Amniotic epithelial cell (primary cell): ENCODE data around the gene DRAM1.
"Not testable (repeated sequence)": the region's sequence is repeated elsewhere in the genome, so short reads cannot be mapped to it uniquely, and the experiment has no call there.

ENCODE experiments used
- DNase-seq: peaks from one replicate; pipeline ENCODE4 v3.0.0-alpha.2; 2010; ENCODE audit warnings: low read depth

Gene DRAM1

GRCh38 chr12:101859664-101860607 is 17.4 kb upstream of the DRAM1 start:
- no peak for DNase-seq

DNA sequence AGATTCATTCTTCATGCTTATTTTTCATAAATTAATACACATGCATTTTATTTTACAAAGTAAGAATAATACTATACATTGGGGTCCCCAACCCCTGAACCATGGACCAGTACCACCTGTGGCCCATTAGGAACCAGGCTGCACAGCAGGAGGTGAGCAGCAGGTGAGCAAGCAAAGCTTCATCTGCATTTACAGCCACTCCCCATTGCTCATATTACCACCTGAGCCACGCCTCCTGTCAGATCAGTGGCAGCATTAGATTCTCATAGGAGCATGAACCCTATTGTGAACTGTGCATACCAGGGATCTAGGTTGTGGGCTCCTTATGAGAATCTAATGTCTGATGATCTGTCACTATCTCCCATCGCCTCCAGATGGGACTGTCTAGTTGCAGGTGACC is 15.7 kb upstream of the DRAM1 start:
- not testable (repeated sequence) for DNase-seq

GRCh38 chr12:101862245-101862644 is 15.1 kb upstream of the DRAM1 start:
- no peak for DNase-seq

DNA sequence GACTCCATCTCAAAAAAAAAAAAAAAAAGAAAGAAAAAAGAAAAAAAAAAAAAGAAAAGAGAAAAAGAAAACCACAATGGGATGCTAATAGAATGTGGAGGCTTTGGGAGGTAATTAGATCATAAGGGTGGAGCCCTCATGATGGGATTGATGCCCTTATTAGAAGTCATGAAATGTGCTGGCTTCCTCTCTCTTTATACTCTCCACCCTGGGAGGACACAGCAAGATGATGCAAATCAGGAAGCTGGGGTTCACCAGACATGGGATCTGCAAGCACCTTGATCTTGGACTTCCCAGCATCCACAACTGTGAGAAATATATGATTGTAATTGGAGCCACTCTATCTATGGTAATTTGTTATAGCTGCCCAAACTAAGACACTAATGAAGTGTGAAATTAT is 13.4 kb upstream of the DRAM1 start:
- no peak for DNase-seq

GRCh38 chr12:101866615-101867373 is 10.6 kb upstream of the DRAM1 start:
- DNase-seq = no peak

DNA sequence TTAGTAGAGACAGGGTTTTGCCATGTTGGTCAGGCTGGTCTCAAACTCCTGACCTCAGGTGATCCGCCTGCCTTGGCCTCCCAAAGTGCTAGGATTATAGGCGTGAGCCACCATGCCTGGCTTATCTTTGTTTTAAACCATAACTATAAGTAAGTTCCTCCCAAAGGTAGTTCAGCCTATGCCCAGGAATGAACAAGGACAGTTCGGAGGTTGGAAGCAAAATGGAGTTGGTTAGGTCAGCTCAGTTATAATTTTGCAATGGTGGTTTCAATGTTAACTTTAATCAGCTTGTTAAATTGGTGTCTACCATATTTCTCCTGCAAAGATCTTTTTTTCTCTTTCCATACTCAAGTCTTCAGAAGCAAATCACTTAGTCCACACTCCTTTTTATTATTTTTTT is 9.8 kb upstream of the DRAM1 start:
- not testable (repeated sequence) for DNase-seq

- no peak for DNase-seq
These were observed 6.5 kb upstream of the DRAM1 start for GRCh38 chr12:101870925-101871324.

DNA sequence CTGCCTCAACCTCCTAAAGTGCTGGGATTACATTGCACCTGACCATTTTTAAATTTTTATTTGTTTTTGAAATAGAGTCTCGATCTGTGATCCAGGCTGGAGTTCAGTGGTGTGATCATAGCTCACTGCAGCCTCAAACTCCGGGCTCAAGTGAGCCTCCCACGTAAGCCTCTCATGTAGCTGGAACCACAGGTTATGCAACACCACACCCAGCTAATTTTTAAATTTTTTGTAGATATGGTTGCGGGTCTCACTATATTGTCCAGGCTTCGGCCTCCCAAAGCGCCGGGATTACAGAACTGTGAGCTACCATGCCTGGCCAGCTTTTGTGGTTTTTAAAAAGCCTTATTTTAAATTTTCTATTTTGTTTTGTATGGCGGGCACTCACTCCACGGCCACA is 2.2 kb upstream of the DRAM1 start:
- no peak for DNase-seq

GRCh38 chr12:101876322-101876860 is 989 bp upstream of the DRAM1 start:
- DNase-seq = no peak

DNA sequence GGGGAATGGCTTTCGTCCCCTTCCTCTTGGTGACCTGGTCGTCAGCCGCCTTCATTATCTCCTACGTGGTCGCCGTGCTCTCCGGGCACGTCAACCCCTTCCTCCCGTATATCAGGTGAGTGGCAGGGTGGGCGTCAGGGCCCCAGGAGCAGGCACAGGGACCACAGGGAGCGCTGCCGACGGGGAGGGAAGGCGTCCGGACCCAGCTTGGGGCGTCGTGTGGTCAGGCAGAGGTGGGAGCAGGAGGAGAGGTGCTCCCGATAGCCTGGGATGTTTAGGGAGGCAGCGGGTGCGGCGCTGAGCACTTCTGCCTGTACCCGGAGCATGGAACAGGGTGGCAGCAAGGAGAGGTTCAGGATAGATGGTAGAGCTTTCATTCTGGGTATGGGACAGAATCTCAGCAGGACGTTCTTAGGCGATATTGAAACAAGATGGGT is 444 bp downstream of the DRAM1 start:
- no peak for DNase-seq

- DNase-seq = no peak
These were observed 952 bp downstream of the DRAM1 start for GRCh38 chr12:101878243-101878821.

GRCh38 chr12:101880769-101881168 is 3.4 kb downstream of the DRAM1 start:
- no peak for DNase-seq

GRCh38 chr12:101881228-101881627 is 3.8 kb downstream of the DRAM1 start:
- no peak for DNase-seq

GRCh38 chr12:101884174-101884573 is 6.8 kb downstream of the DRAM1 start:
- DNase-seq = no peak

DNA sequence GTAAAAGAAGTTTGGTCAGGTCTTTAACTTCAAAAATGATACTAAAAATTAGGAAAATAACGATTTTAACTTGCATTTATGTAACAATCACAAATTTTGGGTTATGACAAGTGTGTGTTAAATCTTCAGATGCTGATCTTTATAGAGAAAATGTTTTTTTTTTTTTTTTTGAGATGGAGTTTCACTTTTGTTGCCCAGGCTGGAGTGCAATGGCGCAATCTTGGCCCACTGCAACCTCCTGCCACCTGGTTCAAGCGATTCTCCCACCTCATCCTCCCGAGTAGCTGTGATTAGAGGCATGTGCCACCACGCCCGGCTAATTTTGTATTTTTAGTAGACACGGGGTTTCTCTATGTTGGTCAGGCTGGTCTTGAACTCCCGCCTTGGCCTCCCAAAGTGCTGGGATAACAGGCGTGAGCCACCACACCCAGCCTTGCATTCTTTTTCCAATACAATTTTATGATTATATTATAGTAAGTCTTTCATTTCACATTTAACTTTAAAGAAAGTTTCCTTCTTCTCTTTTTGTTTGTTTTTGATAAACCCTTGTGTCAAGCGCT is 7.5 kb downstream of the DRAM1 start:
- not testable (repeated sequence) for DNase-seq

- no peak for DNase-seq
These were observed 8.7 kb downstream of the DRAM1 start for GRCh38 chr12:101885912-101886561.

DNA sequence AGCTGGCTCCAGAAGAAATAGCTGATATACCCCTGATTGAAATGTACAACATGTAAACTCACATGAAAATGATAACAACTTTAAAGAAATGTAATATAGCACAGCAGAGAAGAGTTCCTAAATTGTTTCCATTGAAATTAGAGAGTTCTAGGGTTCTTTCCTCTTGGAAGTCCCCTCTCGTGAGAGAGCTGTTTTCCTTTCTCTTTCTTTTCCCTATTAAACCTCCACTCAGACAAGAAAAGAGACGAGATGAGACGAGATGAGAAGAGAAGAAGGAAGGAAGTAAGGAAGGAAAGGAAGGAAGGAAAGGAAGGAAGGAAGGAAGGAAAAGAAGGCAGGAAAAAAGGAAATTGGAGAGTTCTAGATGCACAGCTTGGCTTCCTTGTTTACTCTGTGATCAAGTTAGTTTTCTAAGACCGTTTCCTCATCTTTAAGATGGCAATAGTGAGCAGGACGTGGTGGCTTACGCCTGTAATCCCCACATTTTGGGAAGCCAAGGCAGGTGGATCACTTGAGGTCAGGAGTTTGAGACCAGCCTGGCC is 11.9 kb downstream of the DRAM1 start:
- no peak for DNase-seq

DNA sequence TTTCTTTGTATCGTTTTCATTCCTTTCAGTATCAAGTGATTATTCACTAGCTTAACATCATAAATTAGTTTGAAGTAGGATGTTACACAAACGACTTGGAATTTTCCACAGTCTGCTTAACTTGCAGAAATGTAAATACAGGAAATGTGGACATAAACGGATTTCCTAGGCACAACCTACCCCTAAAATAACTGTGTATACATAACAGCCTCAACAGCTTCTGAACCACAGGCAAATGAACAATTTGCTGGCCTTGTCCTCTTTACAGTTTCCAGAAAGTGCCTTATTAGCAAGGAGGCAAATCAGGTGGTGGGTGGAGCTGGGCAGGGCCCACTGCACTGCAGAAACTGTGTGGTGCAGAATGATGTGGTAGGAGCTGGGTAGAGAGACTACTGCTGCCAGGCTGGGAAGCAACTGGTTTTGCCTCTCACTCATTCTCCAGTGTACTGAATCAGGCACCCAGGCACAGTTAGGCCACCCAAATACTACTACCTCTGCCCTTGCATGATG is 14.1 kb downstream of the DRAM1 start:
- peak; percentile 89 for DNase-seq

DNA sequence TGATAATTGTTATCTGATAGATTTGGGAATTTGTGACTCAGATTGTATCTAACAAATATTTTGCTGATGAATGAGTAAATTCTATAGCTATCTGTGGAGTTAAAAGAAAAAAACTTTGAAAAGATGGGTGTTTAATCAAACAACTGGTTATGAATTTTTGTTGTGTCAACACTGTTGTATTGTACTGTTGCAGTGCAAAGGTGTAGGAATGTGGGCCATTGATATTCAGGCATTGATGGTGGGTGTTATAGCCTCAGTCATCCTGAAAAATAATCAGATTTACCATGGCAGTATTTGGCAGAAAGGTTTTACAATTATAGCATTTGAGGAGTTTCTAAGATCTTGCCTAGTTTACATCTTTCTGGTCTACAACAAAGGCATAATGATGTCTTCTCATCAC is 15.4 kb downstream of the DRAM1 start:
- DNase-seq = no peak

GRCh38 chr12:101901777-101902176 is 24.4 kb downstream of the DRAM1 start:
- DNase-seq = no peak

DNA sequence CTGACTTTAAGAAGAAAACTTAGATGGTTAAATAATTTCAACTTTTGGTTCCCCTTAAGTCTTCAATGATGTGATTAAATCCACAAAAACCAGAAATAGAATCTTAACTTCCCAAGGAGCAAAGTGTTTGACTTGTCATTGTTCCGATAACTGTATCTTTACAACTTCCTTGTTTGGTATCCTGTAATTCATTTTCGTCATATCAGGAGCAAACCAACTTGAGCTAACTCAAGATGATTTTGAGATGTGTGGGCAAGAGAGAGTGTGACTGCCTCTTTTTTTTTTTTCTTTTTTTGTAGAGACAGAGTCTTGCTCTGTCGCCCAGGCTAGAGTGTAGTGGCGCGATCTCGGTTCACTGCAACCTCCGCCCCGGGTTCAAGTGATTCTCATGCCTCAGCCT is 25.3 kb downstream of the DRAM1 start:
- no peak for DNase-seq
